AG04449 (cell line): Measurements from ENCODE around the gene C1orf53.

ENCODE experiments used
- CTCF ChIA-PET: fragments of 350-600 bp; formaldehyde crosslinking; extraction: SDS; loops from one replicate; lab custom pipeline; 2021; ENCODE audit warnings: antibody characterized with exemption; lab: Yijun Ruan, JAX
- POLR2A ChIA-PET: fragments of 400-600, 350-600 bp; formaldehyde crosslinking; extraction: SDS; loops from one replicate; lab custom pipeline; 2020; ENCODE audit warnings: antibody characterized with exemption, inconsistent platforms; lab: Yijun Ruan, JAX
- DNase-seq: peaks from one replicate; pipeline ENCODE4 v3.0.0-alpha.2; 2010; ENCODE audit warnings: low read depth, low spot score
- H3K4me3 ChIP-seq: 2 replicates; pipeline ENCODE4 v1.5.1; 2011; ENCODE audit warnings: low read depth, mild to moderate bottlenecking, control low read depth, low read length
- TF ChIP-seq, protein P1 (sequence below): IDR thresholded peaks from one replicate; pipeline ENCODE4 v1.5.1; 2011; ENCODE audit warnings: mild to moderate bottlenecking, moderate library complexity, low read length, control low read depth, inconsistent platforms; ENCODE audit not compliant: insufficient read depth; ENCODE audit errors: missing control alignments

The C1orf53 gene

DNA sequence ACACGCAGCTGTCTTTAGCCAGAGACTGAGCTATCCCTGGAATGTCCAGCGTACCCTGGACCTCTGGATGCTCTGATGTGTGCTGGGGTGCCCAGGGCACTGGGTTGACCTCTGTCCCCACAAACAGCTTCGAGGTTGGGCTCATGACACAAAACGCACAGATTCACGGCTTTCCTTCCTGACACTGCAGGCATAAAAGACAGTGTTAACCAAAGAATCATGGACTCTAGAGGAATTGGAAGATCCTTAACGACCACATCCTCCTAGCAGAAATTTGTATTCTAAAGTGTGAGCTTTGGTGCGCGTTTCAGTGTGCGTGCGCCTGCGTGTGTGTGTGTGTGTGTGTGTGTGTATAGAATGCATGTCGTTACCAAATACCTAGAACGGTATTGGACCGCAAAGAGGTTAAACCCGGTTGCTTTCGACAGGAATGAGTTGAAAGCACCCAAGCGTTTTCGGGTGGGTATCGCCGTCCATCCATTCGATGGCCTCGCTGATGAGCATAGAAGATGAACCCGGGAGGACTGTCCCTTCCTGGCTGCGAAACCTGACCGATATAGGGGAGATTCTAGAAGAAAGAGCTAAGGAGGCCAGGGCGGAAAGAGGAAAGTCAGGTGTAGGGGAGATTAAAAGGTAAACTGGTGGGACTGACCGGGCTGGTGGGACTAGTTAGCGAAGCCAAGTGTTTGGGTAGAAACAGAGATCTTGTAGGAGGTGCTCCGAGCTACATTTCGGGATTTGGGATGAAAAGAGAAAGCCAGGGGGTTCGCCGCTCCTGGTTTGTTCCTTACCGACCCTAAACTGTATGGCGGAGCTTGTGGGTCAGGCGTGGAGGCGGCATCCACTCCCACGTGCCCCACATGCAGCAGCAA is 7.9 kb downstream of the C1orf53 start:
- CTCF ChIA-PET: interaction anchor here (1.1 to 4.5 kb wide), 5 partner anchors 14 to 295 kb away, joined by 3 to 19 read pairs (median 6); no protein-coding TSS in a partner anchor
- DNase-seq: no peak
- H3K4me3 ChIP-seq: peak overlapping the region; percentile 36
- POLR2A ChIA-PET: no interaction called here
- TF ChIP-seq, protein P1, sequence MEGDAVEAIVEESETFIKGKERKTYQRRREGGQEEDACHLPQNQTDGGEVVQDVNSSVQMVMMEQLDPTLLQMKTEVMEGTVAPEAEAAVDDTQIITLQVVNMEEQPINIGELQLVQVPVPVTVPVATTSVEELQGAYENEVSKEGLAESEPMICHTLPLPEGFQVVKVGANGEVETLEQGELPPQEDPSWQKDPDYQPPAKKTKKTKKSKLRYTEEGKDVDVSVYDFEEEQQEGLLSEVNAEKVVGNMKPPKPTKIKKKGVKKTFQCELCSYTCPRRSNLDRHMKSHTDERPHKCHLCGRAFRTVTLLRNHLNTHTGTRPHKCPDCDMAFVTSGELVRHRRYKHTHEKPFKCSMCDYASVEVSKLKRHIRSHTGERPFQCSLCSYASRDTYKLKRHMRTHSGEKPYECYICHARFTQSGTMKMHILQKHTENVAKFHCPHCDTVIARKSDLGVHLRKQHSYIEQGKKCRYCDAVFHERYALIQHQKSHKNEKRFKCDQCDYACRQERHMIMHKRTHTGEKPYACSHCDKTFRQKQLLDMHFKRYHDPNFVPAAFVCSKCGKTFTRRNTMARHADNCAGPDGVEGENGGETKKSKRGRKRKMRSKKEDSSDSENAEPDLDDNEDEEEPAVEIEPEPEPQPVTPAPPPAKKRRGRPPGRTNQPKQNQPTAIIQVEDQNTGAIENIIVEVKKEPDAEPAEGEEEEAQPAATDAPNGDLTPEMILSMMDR: no peak

- TF ChIP-seq, protein P1: no peak
- ChIA-PET CTCF (interaction anchor here (0.8 to 4.5 kb wide), 8 partner anchors 13 to 390 kb away, joined by 3 to 19 read pairs (median 5); no protein-coding TSS in a partner anchor), POLR2A (interaction anchor here (1.1 kb wide), 1 partner anchor 9 kb away, joined by 5 read pairs; the partner anchor contains the start of gene C1orf53)
- DNase-seq: no peak
- peak overlapping the region; percentile 36 for H3K4me3 ChIP-seq
Observed at GRCh38 chr1:197911111-197911856, 8.9 kb downstream of the C1orf53 start.

GRCh38 chr1:197911857-197912696 is 9.6 kb downstream of the C1orf53 start:
- no peak for DNase-seq
- ChIA-PET POLR2A (interaction anchor here (1.1 kb wide), 2 partner anchors 9 to 10 kb away, joined by 4 to 5 read pairs; partner anchors contain the start of gene C1orf53), CTCF (interaction anchor here (0.7 to 6.8 kb wide), 9 partner anchors 8 to 693 kb away, joined by 3 to 77 read pairs (median 5); partner anchors contain the start of gene C1orf53)
- H3K4me3 ChIP-seq: peak overlapping the region; percentile 39
- TF ChIP-seq, protein P1: no peak

DNA sequence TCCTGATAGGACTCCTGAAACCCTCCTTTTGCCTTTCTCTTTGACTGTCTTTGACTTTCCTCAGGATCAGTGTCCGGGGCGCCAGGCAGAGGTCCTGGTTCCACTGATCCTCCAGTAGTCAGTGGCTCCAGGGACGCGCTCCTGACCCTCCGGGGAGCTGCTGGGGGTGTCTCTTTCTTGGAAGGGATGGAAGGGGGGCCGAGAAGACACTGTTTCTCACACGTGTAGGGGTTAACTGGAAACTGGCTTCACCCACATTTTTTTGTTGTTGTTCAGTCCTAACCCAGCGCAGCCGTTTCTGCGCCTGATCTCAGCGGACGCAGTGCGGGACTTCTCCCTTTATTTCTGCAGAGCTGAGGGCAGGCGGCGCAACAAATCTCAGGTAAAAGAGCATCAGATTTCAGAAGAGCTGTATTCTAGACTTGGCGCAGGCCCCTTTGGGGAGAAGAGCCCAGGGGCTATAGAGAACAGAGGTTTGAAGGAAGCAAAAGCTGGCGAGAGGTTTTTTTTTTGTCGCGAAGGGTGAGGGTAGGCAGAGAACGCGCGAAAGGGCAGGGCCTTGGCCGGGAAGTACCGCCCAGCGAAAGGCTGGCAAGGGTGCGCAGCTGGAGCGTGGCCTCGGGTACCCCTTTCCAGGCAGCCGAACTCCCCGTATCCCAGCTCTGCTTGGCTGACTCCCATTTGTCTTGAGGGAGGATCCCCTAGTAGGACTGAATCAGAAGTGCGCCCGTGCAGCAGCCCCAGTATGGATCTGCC is 10.5 kb downstream of the C1orf53 start:
- TF ChIP-seq, protein P1: no peak
- CTCF ChIA-PET: interaction anchor here (0.7 to 7.7 kb wide), 9 partner anchors 9 to 554 kb away, joined by 3 to 147 read pairs (median 13); partner anchors contain the start of gene C1orf53
- H3K4me3 ChIP-seq: peak overlapping the region; percentile 39
- POLR2A ChIA-PET: interaction anchor here (1.1 kb wide), 1 partner anchor 10 kb away, joined by 4 read pairs; the partner anchor contains the start of gene C1orf53
- DNase-seq: no peak
